Stimulated activated CD4-positive, alpha-beta T cell treated with anti-CD3 and anti-CD28 coated beads, Interleukin-4, amount 100 ng/mL, for 48 hours (primary cell): ENCODE data around the gene PROSER2.
"Not testable (repeated sequence)": the region's sequence is repeated elsewhere in the genome, so short reads cannot be mapped to it uniquely, and the experiment has no call there.

Experiments used
- DNase-seq, 2 donors: peaks; one replicate each; pipeline ENCODE4 v3.0.0-alpha.2; 2020; ENCODE audit warnings: low read depth in 2 of 2

PROSER2 gene

DNA sequence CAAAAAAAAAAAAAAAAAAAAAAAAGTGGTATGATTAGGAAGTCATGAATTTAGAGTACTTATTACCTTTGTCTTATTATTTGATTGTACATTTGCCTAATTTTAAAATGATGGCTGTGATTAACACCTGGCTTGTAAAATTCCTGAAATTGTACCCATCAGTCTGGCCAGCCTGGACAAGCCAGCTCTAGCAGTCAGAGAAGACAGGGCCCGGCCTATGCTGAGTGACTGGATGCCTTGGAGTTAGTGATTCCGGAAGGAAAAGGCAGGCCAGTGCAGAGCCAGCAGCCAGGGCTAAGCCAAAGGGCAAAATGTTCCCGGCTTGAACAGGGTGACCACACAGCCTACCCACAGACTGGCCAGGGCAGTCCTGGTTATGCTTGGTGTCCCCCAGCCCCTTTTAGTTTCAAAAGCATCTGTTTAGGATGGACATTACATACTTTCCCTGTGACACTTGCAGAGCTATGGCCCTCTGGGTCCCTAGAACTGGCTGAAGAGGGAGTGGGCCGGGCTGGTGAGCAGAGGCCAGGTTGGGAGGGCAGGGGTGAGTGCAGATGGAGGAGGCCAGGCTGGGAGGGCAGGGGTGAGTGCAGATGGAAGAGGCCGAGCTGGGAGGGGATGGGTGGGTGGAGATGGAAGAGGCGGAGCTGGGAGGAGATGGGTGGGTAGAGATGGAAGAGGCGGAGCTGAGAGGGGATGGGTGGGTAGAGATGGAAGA lies 61.7 kb downstream of the PROSER2 start:
- DNase-seq = no peak

DNA sequence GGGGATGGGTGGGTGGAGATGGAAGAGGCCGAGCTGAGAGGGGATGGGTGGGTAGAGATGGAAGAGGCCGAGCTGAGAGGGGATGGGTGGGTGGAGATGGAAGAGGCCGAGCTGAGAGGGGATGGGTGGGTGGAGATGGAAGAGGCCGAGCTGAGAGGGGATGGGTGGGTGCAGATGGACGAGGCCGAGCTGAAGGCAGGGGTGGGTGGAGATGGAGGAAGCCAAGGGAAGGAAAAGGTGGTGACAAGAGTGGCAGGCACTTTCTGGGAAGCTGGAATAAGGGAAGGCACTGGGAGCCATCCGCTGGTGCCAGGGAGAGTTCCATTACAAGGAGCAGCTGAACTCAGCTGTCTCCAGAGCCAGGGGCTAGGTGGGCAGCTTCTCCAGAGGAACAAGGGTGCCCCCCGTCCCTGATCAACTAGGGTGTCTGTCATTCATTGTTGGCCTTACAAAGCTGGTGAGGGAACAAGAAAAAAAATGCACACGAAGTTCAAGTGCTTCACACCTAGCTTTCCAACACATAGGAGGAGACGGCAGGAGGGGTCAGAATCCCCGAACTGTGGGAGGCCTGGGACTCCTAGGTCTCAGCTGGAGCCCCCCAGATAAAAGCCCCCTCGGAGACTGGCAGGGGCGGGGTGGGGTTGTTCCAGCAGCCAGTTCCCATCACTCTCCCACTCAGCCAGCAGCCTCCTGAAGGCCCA lies 62.4 kb downstream of the PROSER2 start:
- no peak for DNase-seq

GRCh38 chr10:11886138-11886474 lies 63.0 kb downstream of the PROSER2 start:
- no peak for DNase-seq

DNA sequence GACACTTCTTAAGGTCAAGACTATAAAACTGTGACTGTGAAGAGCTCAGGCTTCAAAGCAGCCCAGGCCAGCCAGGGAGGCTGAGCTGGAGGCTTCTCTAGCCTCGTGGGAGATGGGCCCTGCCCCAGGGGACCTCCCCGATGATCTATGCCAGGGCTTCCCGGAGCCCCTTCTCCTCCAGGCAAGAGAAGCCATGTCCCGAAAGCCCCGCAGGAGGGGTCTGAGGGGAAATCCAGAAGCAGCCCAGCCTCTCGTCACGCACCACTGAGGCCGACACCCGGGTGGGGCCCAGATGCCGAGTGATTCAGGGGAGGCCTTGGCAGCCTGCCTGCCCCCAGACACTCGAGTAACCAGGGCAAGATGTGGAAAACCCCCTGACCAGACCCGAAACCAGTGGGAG lies 63.7 kb downstream of the PROSER2 start:
- DNase-seq = no peak

DNA sequence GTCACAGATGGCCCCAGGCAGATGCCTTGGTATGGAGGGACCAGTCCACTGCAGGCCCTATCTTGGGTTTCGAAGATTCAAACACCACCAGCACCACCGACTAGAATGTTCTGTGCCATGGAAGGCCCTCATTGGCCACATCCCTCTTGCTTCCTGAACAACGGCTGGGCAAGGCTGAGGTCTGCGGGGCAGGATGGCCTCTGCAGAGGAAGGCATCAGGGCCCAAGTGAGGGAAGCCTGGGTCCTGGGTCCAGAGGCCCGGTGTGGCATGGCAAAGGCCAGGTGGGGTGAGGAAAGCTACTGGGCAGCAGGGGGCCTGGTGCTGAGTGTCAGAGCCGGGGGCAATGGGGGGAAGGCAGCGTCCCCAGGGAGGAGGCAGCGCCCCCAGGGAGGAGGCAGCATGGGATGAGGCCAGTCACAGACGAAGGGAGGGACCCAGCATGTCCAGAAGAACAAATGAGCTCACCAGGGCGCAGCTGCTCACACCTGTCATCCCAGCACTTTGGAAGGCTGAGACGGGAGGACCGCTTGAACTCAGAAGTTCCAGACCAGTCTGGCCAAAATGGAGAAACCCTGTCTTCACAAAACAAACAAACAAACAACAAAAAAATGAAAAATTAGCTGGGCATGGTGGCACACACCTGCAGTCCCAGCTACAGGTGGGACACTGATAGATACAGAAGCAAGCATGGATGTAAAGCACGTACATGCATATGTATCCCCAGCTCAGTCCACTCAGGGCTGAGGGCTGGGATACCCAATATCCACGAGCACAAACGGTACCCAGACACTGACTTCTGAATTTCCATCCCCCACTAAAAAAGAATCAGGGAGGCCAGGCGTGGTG lies 64.4 kb downstream of the PROSER2 start:
- DNase-seq = no peak

- DNase-seq = not testable (repeated sequence)
Measured at GRCh38 chr10:11889263-11889662, 66.1 kb downstream of the PROSER2 start.

- no peak for DNase-seq
Measured at GRCh38 chr10:11891776-11892486, 68.8 kb downstream of the PROSER2 start.

- no peak for DNase-seq
Measured at GRCh38 chr10:11893749-11894278, 70.7 kb downstream of the PROSER2 start.

GRCh38 chr10:11894381-11895107 lies 71.4 kb downstream of the PROSER2 start:
- DNase-seq = no peak

GRCh38 chr10:11895108-11895466 lies 71.9 kb downstream of the PROSER2 start:
- no peak for DNase-seq

DNA sequence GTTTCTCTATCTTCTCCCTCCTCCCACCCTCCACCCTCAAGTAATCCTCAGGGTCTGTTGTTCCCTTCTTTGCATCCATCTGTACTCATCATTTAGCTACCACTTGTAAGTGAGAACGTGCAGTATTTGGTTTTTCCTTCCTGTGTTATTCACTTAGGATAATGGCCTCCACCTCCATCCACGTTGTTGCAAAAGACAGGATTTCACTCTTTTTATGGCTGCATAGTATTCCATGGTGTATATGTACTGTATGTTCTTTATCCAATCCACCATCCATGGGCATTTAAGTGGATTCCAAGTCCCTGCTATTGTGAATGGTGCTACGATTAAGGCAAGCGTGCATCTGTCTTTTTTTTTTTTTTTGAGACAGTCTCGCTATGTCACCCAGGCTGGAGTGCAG lies 72.4 kb downstream of the PROSER2 start:
- no peak for DNase-seq

- no peak for DNase-seq
Measured at GRCh38 chr10:11896549-11897200, 73.5 kb downstream of the PROSER2 start.

DNA sequence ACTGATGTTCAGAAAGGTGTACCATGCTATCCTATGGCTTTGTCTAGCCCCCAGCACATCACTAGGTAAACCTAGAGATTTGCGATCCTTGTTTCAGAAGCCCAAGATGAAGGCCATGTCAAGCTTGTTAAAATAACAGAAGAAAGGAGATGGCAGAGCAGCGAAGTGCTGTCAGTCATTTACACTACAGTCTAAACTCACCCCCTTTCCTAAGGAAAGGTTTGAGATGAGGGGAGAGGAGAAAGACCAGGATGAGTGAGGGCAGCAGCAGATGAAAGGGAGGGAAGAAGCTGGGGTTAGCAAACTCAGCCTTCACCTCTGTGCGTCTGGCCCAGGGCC lies 74.8 kb downstream of the PROSER2 start:
- no peak for DNase-seq

DNA sequence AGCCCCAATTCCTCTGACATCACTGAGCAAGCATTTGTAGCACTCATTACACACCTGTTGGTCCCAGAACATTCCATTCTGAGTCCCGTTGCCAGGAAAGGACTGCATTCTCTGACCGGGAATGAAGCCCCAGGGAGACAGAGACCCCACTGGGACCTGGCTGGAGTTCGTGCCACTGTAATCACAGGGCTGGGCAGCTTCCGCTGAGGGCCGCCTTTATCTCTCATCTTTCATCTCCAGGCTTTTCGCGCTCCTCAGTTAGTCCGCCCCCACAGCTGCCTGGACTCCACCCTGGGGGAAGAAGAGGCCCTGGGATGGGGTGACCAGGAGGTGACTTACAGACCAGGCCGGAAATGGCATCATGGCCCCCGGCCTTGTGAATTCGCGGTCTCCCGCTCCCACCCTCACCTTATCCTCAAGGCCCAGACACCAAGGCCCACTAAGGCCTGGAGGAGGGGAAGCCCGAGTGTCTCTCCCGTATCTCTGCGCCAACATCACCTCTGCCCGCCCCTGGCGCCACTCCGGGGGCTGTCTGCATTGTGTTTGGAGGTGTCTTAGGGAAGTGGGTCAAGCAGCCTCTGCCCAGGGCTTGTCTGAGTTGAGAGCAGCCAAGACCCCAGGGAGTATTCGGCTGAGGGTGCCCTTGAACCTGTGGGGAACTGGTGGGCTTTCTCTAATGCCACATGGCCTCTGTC lies 75.4 kb downstream of the PROSER2 start:
- no peak for DNase-seq

DNA sequence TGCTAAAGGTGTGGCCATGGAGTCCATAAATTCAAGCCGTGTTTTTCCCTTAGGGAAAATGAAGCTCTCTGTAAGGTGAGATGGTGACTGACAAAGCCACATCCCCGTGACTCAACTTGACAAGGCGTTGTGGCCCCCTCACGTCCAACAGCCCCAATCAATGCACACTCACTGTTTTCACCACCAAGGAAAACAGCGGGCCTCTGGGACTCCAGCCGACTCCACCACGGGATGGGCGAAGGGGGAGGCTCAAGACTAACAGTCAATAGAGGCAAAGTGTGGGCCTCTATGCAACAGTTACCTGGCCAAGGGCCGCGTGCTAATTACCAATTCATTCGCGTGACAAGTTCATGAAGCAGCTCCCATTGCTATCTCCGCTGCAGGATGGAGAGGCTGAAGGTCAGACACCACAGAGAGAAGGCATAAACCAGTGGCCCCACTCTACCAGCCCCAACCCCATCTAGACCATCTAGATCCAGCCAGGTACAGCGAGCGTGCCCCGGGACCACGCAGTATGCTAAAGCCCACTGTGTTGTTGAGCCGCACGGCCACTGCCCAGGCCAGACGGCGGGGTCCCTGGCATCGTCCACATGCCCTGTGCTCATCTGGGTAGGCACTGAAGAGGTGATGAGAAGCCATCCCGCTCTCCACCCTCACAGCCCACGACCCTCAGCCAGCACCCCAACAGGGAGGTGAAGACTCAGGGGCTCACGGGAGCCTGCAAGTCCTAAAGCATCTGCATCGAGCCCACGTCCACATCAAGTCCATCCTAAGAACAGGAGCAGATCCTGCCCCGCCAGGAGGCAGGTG lies 76.1 kb downstream of the PROSER2 start:
- DNase-seq = no peak

DNA sequence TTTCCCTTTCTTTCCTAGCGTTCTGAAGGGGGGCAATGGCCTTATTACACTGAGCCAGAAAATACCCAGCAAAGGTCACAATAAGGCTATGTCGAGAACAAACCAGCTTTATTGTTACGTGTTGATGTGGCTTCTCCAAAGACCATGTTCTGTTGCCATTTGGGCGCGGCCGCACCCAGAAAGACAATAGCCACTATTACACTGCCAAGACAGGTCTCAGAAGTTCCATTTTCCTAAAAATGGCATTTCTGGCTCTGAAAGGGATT lies 77.8 kb downstream of the PROSER2 start:
- no peak for DNase-seq

GRCh38 chr10:11901454-11901832 lies 78.3 kb downstream of the PROSER2 start:
- no peak for DNase-seq

DNA sequence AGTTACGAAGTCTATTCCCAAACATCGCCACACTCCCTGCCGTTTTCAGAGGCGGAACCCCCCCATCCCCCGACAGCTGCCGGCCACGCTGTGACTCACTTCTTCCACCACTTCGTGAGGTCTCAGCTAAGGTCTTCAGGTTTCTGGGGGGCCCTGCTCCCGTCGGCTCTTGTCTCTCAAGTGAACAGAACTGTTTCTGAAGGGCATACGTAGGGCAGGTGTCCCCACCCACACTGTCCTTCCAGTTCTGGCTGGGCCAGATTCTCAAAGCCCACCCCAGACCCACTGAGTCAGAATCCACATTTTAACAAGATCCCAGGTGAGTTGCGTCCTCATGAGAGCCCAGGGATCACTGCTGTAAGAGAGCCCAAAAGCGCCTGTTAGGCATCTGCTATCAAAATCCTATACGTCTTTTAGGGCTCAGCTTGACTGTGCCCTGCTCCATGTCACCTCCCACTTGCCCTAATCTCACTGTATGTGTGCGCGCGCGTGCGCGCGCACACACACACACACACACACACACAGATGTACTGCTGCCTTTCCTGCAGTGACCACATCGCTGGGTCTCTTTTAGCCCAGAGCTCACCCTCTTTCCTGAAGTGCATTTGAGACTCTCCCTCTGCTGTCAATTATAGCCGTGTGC lies 78.8 kb downstream of the PROSER2 start:
- DNase-seq = no peak

DNA sequence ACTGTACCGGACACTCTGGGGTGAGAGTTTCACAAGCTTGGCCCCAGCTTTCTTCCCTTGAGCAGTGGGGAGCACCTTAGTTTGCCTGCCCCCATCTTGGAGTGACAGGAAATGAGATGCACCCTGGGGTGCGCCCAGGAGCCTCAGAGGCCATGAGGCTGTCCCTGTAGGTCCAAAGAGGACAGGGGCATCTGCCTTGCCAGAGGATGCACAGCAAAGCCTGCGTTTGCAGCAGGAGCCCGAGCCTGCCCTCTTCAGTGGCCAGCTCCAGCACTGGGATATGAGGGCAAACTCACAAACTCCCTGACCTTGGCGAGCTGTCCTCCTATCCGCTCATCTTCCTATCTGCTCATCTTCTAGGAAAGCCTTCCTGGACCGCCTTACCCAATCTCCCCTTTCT lies 79.5 kb downstream of the PROSER2 start:
- DNase-seq = no peak
